Calu3 (cell line): ENCODE results near the gene PTPRG. TPM values are rescaled to one million over a fixed set of nuclear protein-coding genes. Genes with fewer than 3 reads are reported as not detected.

Source experiments
- BruUV-seq: library from RNA; stranded (reverse); fragments of 400-500 nt; replicated peaks from 2 replicates; lab custom pipeline; 2021; lab: Mats Ljungman, UMichigan
- CTCF ChIA-PET: fragments of 300-600 bp; sonication (Branson Sonifier 250); formaldehyde crosslinking; loops from one replicate; lab custom pipeline; 2022; ENCODE audit warnings: antibody characterized with exemption; lab: Charles Lee
- DNase-seq: peaks from one replicate; pipeline ENCODE4 v3.0.0; 2022
- H3K27ac Mint-ChIP-seq: one replicate; pipeline ENCODE4 v1.8.0; 2022; ENCODE audit warnings: mixed read lengths; ENCODE audit not compliant: unreplicated experiment
- H3K27me3 Mint-ChIP-seq: one replicate; pipeline ENCODE4 v1.8.0; 2022; ENCODE audit warnings: mixed read lengths; ENCODE audit not compliant: unreplicated experiment
- H3K36me3 Mint-ChIP-seq: one replicate; pipeline ENCODE4 v1.8.0; 2022; ENCODE audit warnings: mild to moderate bottlenecking, moderate library complexity, mixed read lengths; ENCODE audit not compliant: insufficient read depth, unreplicated experiment
- H3K4me1 Mint-ChIP-seq: one replicate; pipeline ENCODE4 v1.8.0; 2022; ENCODE audit warnings: mild to moderate bottlenecking, low read depth, mixed read lengths; ENCODE audit not compliant: unreplicated experiment
- H3K4me3 Mint-ChIP-seq: one replicate; pipeline ENCODE4 v1.8.0; 2022; ENCODE audit warnings: mild to moderate bottlenecking, low read depth, moderate library complexity, mixed read lengths; ENCODE audit not compliant: unreplicated experiment
- H3K9me3 Mint-ChIP-seq: one replicate; pipeline ENCODE4 v1.8.0; 2022; ENCODE audit warnings: low read depth, mixed read lengths; ENCODE audit not compliant: unreplicated experiment
- intact Hi-C: fragments of 100-400 bp; cut with micrococcal nuclease; formaldehyde crosslinking; loops from one replicate; pipeline ENCODE4 v1.10.0; 2022; ENCODE audit not compliant: unreplicated experiment
- total RNA-seq: library from RNA; stranded (reverse); gene quantifications from 2 replicates; pipeline ENCODE4 v1.2.3, GENCODE V29; 2022
- TF ChIP-seq, protein P1 (sequence below): fragments of 200-600 bp; IDR thresholded peaks from one replicate; pipeline ENCODE4 v1.8.0; 2022; ENCODE audit warnings: antibody characterized with exemption; ENCODE audit not compliant: unreplicated experiment

The PTPRG gene
- total RNA-seq, 1 experiment from 2014 or later, result 0.35 TPM

DNA sequence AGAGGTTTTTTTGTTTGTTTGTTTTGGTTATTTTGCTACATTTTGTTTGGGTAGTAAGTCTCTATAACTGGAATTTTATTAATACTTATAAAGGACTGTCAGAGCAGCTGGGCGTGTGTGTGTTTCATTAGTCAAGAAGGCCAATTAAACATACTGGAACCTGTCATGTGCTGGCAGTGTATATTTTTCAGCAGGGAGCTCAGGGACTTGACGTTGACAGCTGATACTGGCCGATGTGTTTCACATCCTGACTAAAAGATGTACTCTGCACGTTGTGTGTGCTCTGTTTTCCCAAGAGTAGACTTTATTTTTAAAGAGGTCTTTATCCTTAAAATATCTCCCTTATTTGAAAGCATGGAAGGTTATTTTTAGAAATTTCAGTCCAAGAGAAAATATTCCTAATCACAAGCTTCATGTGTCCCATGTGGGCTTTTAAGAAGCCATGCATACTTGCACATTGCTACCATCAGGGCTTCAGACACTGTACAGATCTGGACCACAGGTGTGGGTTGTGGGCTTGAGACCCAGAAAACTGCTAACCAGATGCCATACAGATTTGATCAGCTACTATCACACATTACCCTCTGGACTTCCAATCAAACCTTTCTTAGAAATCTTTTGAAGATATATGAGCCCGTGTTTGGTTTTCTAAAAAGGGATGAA is 676.0 kb downstream of the PTPRG start:
- BruUV-seq, result no TSS peak
- no peaks in the 10 kb centered on the region for H3K4me1 Mint-ChIP-seq
- H3K4me3 Mint-ChIP-seq, result no peak overlapping the region
- TF ChIP-seq, protein P1, sequence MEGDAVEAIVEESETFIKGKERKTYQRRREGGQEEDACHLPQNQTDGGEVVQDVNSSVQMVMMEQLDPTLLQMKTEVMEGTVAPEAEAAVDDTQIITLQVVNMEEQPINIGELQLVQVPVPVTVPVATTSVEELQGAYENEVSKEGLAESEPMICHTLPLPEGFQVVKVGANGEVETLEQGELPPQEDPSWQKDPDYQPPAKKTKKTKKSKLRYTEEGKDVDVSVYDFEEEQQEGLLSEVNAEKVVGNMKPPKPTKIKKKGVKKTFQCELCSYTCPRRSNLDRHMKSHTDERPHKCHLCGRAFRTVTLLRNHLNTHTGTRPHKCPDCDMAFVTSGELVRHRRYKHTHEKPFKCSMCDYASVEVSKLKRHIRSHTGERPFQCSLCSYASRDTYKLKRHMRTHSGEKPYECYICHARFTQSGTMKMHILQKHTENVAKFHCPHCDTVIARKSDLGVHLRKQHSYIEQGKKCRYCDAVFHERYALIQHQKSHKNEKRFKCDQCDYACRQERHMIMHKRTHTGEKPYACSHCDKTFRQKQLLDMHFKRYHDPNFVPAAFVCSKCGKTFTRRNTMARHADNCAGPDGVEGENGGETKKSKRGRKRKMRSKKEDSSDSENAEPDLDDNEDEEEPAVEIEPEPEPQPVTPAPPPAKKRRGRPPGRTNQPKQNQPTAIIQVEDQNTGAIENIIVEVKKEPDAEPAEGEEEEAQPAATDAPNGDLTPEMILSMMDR, result no peak
- no peaks in the 10 kb centered on the region for H3K36me3 Mint-ChIP-seq
- no peaks in the 10 kb centered on the region for H3K9me3 Mint-ChIP-seq
- CTCF ChIA-PET, result interaction anchor here (0.6 kb wide), 1 partner anchor 203 kb away, joined by 9 read pairs; no protein-coding TSS in a partner anchor
- DNase-seq, result no peak
- no peaks in the 10 kb centered on the region for H3K27me3 Mint-ChIP-seq
- no peak overlapping the region for H3K27ac Mint-ChIP-seq
- intact Hi-C loops, result no loop called here

DNA sequence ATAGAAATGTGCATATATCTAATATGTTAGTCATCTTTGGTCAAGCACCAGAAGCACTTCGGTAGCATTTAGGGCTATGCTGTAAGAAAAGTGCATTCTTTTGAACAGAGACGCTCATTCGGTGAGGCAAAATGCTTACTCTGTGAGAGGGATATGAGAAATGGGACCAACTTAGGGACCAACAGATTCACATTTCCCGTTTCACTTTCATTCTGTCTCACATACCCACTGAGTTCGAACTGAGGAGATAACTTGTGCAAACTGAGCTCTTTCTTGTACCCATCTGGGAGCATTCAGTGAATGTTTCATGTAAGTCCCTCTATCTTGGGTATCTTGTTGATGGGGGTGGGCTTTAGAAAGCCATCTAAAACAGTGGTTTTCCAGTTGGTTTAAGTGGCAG is 676.6 kb downstream of the PTPRG start:
- H3K4me1 Mint-ChIP-seq, result no peaks in the 10 kb centered on the region
- BruUV-seq, result no TSS peak
- CTCF ChIA-PET, result interaction anchor here (0.6 kb wide), 1 partner anchor 202 kb away, joined by 9 read pairs; no protein-coding TSS in a partner anchor
- no peaks in the 10 kb centered on the region for H3K27me3 Mint-ChIP-seq
- no peak for DNase-seq
- no peak overlapping the region for H3K4me3 Mint-ChIP-seq
- no peak overlapping the region for H3K27ac Mint-ChIP-seq
- H3K36me3 Mint-ChIP-seq, result no peaks in the 10 kb centered on the region
- TF ChIP-seq, protein P1, result no peak
- intact Hi-C loops, result no loop called here
- no peaks in the 10 kb centered on the region for H3K9me3 Mint-ChIP-seq

- BruUV-seq, result no TSS peak
- CTCF ChIA-PET, result no interaction called here
- no peak overlapping the region for H3K4me3 Mint-ChIP-seq
- no peaks in the 10 kb centered on the region for H3K36me3 Mint-ChIP-seq
- no peaks in the 10 kb centered on the region for H3K27me3 Mint-ChIP-seq
- no peaks in the 10 kb centered on the region for H3K9me3 Mint-ChIP-seq
- intact Hi-C loops, result no loop called here
- H3K27ac Mint-ChIP-seq, result no peak overlapping the region
- TF ChIP-seq, protein P1, result no peak
- no peak for DNase-seq
- H3K4me1 Mint-ChIP-seq, result no peaks in the 10 kb centered on the region
These were observed 677.1 kb downstream of the PTPRG start for GRCh38 chr3:62238431-62238830.

DNA sequence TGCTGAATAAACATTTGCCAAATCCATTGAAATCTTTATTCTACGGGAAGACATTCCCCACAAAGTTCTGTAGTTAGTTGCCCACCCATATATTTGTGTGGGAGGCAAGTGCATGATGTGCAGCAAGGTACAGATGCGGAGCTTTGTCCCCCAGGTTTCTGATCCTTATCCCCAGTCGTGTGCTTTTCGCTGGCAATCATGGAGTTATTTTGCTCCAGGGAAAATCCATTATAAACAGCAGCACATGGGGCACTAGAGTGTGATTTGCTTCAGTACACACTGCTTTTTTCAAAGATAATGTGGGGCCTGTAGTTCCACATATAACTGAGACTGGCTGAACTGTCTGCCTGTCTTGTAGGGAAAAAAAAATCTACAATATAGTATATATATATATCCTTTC is 679.9 kb downstream of the PTPRG start:
- intact Hi-C loops, result no loop called here
- H3K27me3 Mint-ChIP-seq, result no peaks in the 10 kb centered on the region
- H3K27ac Mint-ChIP-seq, result no peak overlapping the region
- CTCF ChIA-PET, result no interaction called here
- TF ChIP-seq, protein P1, result no peak
- no TSS peak for BruUV-seq
- H3K4me1 Mint-ChIP-seq, result no peaks in the 10 kb centered on the region
- H3K36me3 Mint-ChIP-seq, result no peaks in the 10 kb centered on the region
- H3K9me3 Mint-ChIP-seq, result no peaks in the 10 kb centered on the region
- no peak for DNase-seq
- H3K4me3 Mint-ChIP-seq, result no peak overlapping the region
